RWPE2 (cell line): ENCODE data around the gene USP51.

Experiments
- ATAC-seq: fragments of 200-7000 bp; cut with Tn5 transposase; 3 replicates; pipeline ENCODE4 v1.9.1; 2021; ENCODE audit warnings: low read depth
- DNase-seq: peaks from one replicate; pipeline ENCODE4 v3.0.0-alpha.2; 2020; ENCODE audit warnings: low spot score
- H3K27ac ChIP-seq: fragments of 450-650 bp; 2 replicates; pipeline ENCODE4 v1.5.1; 2017; ENCODE audit warnings: mild to moderate bottlenecking; ENCODE audit not compliant: poor library complexity, severe bottlenecking
- H3K27me3 ChIP-seq: fragments of 250-450 bp; sonication (Bioruptor Pico); 2 replicates; pipeline ENCODE4 v1.5.1; 2021; ENCODE audit warnings: mild to moderate bottlenecking, moderate library complexity; ENCODE audit not compliant: insufficient read depth, poor library complexity, severe bottlenecking
- H3K36me3 ChIP-seq: fragments of 250-450 bp; sonication (Bioruptor Pico); 2 replicates; pipeline ENCODE4 v1.5.1; 2020; ENCODE audit warnings: low read depth, mild to moderate bottlenecking, moderate library complexity
- H3K4me1 ChIP-seq: fragments of 250-450 bp; sonication (Bioruptor Pico); 2 replicates; pipeline ENCODE4 v1.5.1; 2021; ENCODE audit warnings: mild to moderate bottlenecking, moderate library complexity; ENCODE audit not compliant: insufficient read depth, poor library complexity, severe bottlenecking
- H3K4me3 ChIP-seq: fragments of 250-450 bp; sonication (Bioruptor Pico); 2 replicates; pipeline ENCODE4 v1.5.1; 2021; ENCODE audit warnings: mild to moderate bottlenecking, moderate library complexity; ENCODE audit not compliant: severe bottlenecking
- H3K9me3 ChIP-seq: fragments of 250-450 bp; sonication (Bioruptor Pico); 2 replicates; pipeline ENCODE4 v1.5.1; 2021; ENCODE audit warnings: mild to moderate bottlenecking, moderate library complexity; ENCODE audit not compliant: severe bottlenecking
- CTCF ChIP-seq: fragments of 450-650 bp; IDR thresholded peaks from one replicate; pipeline ENCODE4 v1.5.1; 2017; ENCODE audit warnings: mild to moderate bottlenecking, moderate library complexity; ENCODE audit not compliant: poor library complexity, severe bottlenecking

USP51 gene

GRCh38 chrX:55490121-55490520 lies 473 bp upstream of the USP51 start:
- H3K4me1 ChIP-seq: no peaks in the 10 kb centered on the region
- H3K27ac ChIP-seq: no peak overlapping the region
- no peak for TF ChIP-seq CTCF
- DNase-seq: no peak
- H3K36me3 ChIP-seq: no peaks in the 10 kb centered on the region
- ATAC-seq: no peak
- no peaks in the 10 kb centered on the region for H3K27me3 ChIP-seq
- H3K4me3 ChIP-seq: no peak overlapping the region
- no peaks in the 10 kb centered on the region for H3K9me3 ChIP-seq

GRCh38 chrX:55488593-55489313 lies 895 bp downstream of the USP51 start:
- H3K27ac ChIP-seq: peak overlapping the region; percentile 40
- no peak for TF ChIP-seq CTCF
- peak; percentile 68 for ATAC-seq

GRCh38 chrX:55488006-55488592 lies 1.5 kb downstream of the USP51 start:
- H3K36me3 ChIP-seq: no peaks in the 10 kb centered on the region
- ATAC-seq: no peak
- H3K4me1 ChIP-seq: no peaks in the 10 kb centered on the region
- H3K27ac ChIP-seq: peak overlapping the region; percentile 40
- H3K9me3 ChIP-seq: no peaks in the 10 kb centered on the region
- no peaks in the 10 kb centered on the region for H3K27me3 ChIP-seq
- H3K4me3 ChIP-seq: peak overlapping the region; percentile 51
- TF ChIP-seq CTCF: no peak
- no peak for DNase-seq

More at GRCh38 chrX:55488593-55489313, 895 bp downstream of the USP51 start:
- H3K4me1 ChIP-seq: no peaks in the 10 kb centered on the region
- DNase-seq: no peak
- no peaks in the 10 kb centered on the region for H3K9me3 ChIP-seq
- no peaks in the 10 kb centered on the region for H3K36me3 ChIP-seq
- peak overlapping the region; percentile 51 for H3K4me3 ChIP-seq
- H3K27me3 ChIP-seq: no peaks in the 10 kb centered on the region

GRCh38 chrX:55487143-55487542 lies 2.5 kb downstream of the USP51 start:
- Histone ChIP-seq H3K36me3 (no peaks in the 10 kb centered on the region), H3K4me3 (no peak overlapping the region), H3K4me1 (no peaks in the 10 kb centered on the region), H3K27ac (no peak overlapping the region), H3K9me3 (no peaks in the 10 kb centered on the region), H3K27me3 (no peaks in the 10 kb centered on the region)
- ATAC-seq: no peak
- TF ChIP-seq CTCF: no peak
- DNase-seq: no peak

- no peak for TF ChIP-seq CTCF
- Histone ChIP-seq H3K4me3 (no peak overlapping the region), H3K9me3 (no peaks in the 10 kb centered on the region), H3K27me3 (no peaks in the 10 kb centered on the region), H3K36me3 (no peaks in the 10 kb centered on the region), H3K4me1 (no peaks in the 10 kb centered on the region), H3K27ac (no peak overlapping the region)
- DNase-seq (no peak), ATAC-seq (no peak)
Observed at GRCh38 chrX:55486736-55487135, 2.9 kb downstream of the USP51 start.
